Coronary artery (tissue), 2 donors: ENCODE measurements around the gene NALCN.

Experiments
- DNase-seq: peaks from one replicate; pipeline ENCODE4 v3.0.0-alpha.2; 2017; ENCODE audit warnings: low spot score
- H3K27ac ChIP-seq, 2 donors: fragments of 200-600 bp; sonication (generic); one replicate each; pipeline ENCODE4 v1.5.1; 2016 to 2019
- H3K4me3 ChIP-seq: fragments of 200-600 bp; sonication (generic); 2 replicates; pipeline ENCODE4 v1.5.1; 2016; ENCODE audit warnings: mild to moderate bottlenecking, moderate library complexity
- CTCF ChIP-seq: fragments of 200-600 bp; sonication (generic); IDR thresholded peaks from one replicate; pipeline ENCODE4 v1.5.1; 2019; ENCODE audit warnings: antibody characterized with exemption

The NALCN gene

GRCh38 chr13:101308247-101309013, 107.9 kb downstream of the NALCN start:
- H3K4me3 ChIP-seq, result no peak overlapping the region

GRCh38 chr13:101307181-101307701, 109.1 kb downstream of the NALCN start:
- peak overlapping the region in 1 of 2 donors; percentile 71 for H3K27ac ChIP-seq
- no peak overlapping the region for H3K4me3 ChIP-seq
- TF ChIP-seq CTCF, result no peak
- no peak for DNase-seq

More at GRCh38 chr13:101308247-101309013, 107.9 kb downstream of the NALCN start:
- peak overlapping the region; percentile 1 to 71 for H3K27ac ChIP-seq
- TF ChIP-seq CTCF, result no peak
- no peak for DNase-seq

- H3K27ac ChIP-seq, result peak overlapping the region in 1 of 2 donors; percentile 71
- no peak for TF ChIP-seq CTCF
- DNase-seq, result no peak
- H3K4me3 ChIP-seq, result no peak overlapping the region
These were observed 109.5 kb downstream of the NALCN start for GRCh38 chr13:101306773-101307172.

GRCh38 chr13:101305981-101306411, 110.3 kb downstream of the NALCN start:
- TF ChIP-seq CTCF, result no peak
- no peak for DNase-seq
- Histone ChIP-seq H3K4me3 (no peak overlapping the region), H3K27ac (peak overlapping the region in 1 of 2 donors; percentile 71)

- DNase-seq, result no peak
- Histone ChIP-seq H3K27ac (no peak overlapping the region), H3K4me3 (no peak overlapping the region)
- no peak for TF ChIP-seq CTCF
These were observed 112.8 kb downstream of the NALCN start for GRCh38 chr13:101303521-101303920.

GRCh38 chr13:101301053-101301452, 115.3 kb downstream of the NALCN start:
- H3K27ac ChIP-seq, result no peak overlapping the region
- DNase-seq, result no peak
- no peak for TF ChIP-seq CTCF
- no peak overlapping the region for H3K4me3 ChIP-seq

- Histone ChIP-seq H3K4me3 (no peak overlapping the region), H3K27ac (no peak overlapping the region)
- no peak for TF ChIP-seq CTCF
- DNase-seq, result no peak
These were observed 115.8 kb downstream of the NALCN start for GRCh38 chr13:101300531-101300930.
